ENCODE data around the gene RAD51B.

The RAD51B gene

GRCh38 chr14:68525516-68525915 lies 705.9 kb downstream of the RAD51B start (continued):
- no peak for TF ChIP-seq ZNF362 (tag by site-specific recombination; IDR thresholded peaks at IDR 0.05)
- TF ChIP-seq ZNF837 (tag by site-specific recombination; IDR thresholded peaks at IDR 0.05): no peak

GRCh38 chr14:68526512-68527091 lies 707.0 kb downstream of the RAD51B start:
- no peak overlapping the region for H3K27ac ChIP-seq (ENCODE audit: extremely low read depth, low read depth, low read length)
- CTCF ChIA-PET: interaction anchor here (0.6 kb wide), 1 partner anchor 181 kb away, joined by 3 read pairs; no protein-coding TSS in a partner anchor

GRCh38 chr14:68527329-68527851 lies 707.8 kb downstream of the RAD51B start:
- ChIA-PET POLR2A (interaction anchor here (0.6 kb wide), 1 partner anchor 85 kb away, joined by 9 read pairs; no protein-coding TSS in a partner anchor), CTCF (interaction anchor here (0.6 kb wide), 1 partner anchor 180 kb away, joined by 3 read pairs; no protein-coding TSS in a partner anchor)
- Histone ChIP-seq H3K4me3 (ENCODE audit: low read depth, low read length) (no peak overlapping the region), H3K9me3 (ENCODE audit: control insufficient read depth, insufficient read depth, low read depth, low read length) (no peaks in the 10 kb centered on the region), H3K36me3 (ENCODE audit: control insufficient read depth in 2 of 2, insufficient read depth in 1 of 2, low read length in 2 of 2) (no peaks in the 10 kb centered on the region), H3K4me1 (ENCODE audit: control insufficient read depth, insufficient read depth, low read length) (no peaks in the 10 kb centered on the region), H3K27ac (ENCODE audit: extremely low read depth, low read depth, low read length) (no peak overlapping the region)
- TF ChIP-seq ZIC2 (tag by site-specific recombination; IDR thresholded peaks at IDR 0.05) (no peak), ZNF404 (tag by site-specific recombination; IDR thresholded peaks at IDR 0.05) (no peak), ZNF394 (tag by site-specific recombination; IDR thresholded peaks at IDR 0.05; ENCODE audit: borderline replicate concordance) (no peak), ZNF518A (tag by site-specific recombination; conservative IDR thresholded peaks at IDR 0.05; ENCODE audit: low read depth) (no peak), ZNF830 (tag by site-specific recombination; IDR thresholded peaks at IDR 0.05; ENCODE audit: low read depth) (no peak), SALL2 (tag by site-specific recombination; IDR thresholded peaks at IDR 0.05; ENCODE audit: borderline replicate concordance) (no peak), BCL11B (tag by site-specific recombination; IDR thresholded peaks at IDR 0.05; ENCODE audit: low read depth) (no peak)

More at GRCh38 chr14:68526512-68527091, 707.0 kb downstream of the RAD51B start:
- Histone ChIP-seq H3K36me3 (ENCODE audit: control insufficient read depth in 2 of 2, insufficient read depth in 1 of 2, low read length in 2 of 2) (no peaks in the 10 kb centered on the region), H3K9me3 (ENCODE audit: control insufficient read depth, insufficient read depth, low read depth, low read length) (no peaks in the 10 kb centered on the region), H3K4me3 (ENCODE audit: low read depth, low read length) (no peak overlapping the region), H3K4me1 (ENCODE audit: control insufficient read depth, insufficient read depth, low read length) (no peaks in the 10 kb centered on the region)
- TF ChIP-seq ZNF239 (tag by site-specific recombination; IDR thresholded peaks at IDR 0.05) (no peak), ZIC2 (tag by site-specific recombination; IDR thresholded peaks at IDR 0.05) (no peak), HIC1 (tag by site-specific recombination; IDR thresholded peaks at IDR 0.05) (no peak), ZNF341 (tag by site-specific recombination; IDR thresholded peaks at IDR 0.05; ENCODE audit: low read depth) (no peak), OVOL3 (tag by site-specific recombination; IDR thresholded peaks at IDR 0.05) (no peak), ZNF280D (tag by site-specific recombination; IDR thresholded peaks at IDR 0.05) (no peak), ZNF37A (tag by site-specific recombination; IDR thresholded peaks at IDR 0.05) (no peak), ZNF292 (tag by site-specific recombination; IDR thresholded peaks at IDR 0.05; ENCODE audit: borderline replicate concordance, low read depth) (no peak), ZSCAN23 (tag by site-specific recombination; IDR thresholded peaks at IDR 0.05) (no peak), MEIS1 (CRISPR knock-in tag; IDR thresholded peaks at IDR 0.05; ENCODE audit: borderline replicate concordance) (no peak), ZFHX2 (tag by site-specific recombination; conservative IDR thresholded peaks at IDR 0.05) (no peak)
- POLR2A ChIA-PET: no interaction called here

All from HEK293 (cell line).